Fibroblast of peridontal ligament (primary cell): ENCODE results near the gene DZANK1.
"Not testable (repeated sequence)": the region's sequence is repeated elsewhere in the genome, so short reads cannot be mapped to it uniquely, and the experiment has no call there.

ENCODE experiments used
- DNase-seq: peaks from one replicate; pipeline ENCODE4 v3.0.0-alpha.2; 2010; ENCODE audit errors: extremely low read depth

The DZANK1 gene

DNA sequence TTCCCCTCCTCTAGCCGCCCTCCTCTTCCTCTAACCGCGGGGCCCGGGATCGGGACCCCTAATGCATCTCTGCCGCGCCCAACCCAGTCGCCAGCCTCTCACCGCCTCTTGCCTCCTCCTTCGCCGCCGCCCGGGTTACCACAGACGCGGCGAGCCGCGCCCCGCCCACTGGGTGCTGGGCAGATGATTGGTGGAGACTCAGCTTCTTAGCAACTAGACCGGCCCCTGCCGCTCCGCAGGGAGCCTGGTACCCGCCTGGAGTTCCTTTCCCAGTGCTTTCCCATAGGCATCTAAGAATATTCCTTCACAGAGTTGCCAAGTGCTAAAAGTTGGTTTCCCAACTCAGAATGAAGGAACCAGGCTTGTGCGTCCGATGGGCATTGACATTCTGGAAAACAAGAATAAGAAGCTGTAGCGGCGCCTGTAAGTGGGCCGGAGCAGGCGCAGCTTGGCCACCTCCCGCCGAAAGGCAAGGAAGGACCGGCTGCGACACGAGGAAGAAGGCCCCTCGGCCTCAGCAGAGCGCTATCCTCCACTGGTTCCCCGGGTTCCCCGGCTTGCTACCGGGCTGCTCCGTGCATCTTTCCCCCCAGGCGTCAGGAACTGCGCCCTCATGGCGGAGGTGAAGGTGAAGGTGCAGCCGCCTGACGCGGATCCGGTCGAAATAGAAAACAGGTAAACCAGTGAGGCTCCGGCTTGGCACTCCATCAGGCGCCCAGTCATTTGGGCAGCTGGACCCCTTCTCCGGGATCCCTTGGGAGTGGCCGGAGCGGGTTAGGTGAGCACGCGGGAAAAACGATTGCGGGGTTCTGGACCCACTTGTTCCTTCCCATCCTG lies at the start of gene DZANK1, which contains the start of gene POLR3F:
Gene DZANK1 (minus strand): TSS at position 137 of the 837 bp plus-strand sequence. CDS start 1,672 bp downstream, outside the sequence.
Gene POLR3F (plus strand): TSS at position 497 of the 837 bp plus-strand sequence. CDS start 117 bp downstream, at position 614.
- DNase-seq = peak; percentile 95

DNA sequence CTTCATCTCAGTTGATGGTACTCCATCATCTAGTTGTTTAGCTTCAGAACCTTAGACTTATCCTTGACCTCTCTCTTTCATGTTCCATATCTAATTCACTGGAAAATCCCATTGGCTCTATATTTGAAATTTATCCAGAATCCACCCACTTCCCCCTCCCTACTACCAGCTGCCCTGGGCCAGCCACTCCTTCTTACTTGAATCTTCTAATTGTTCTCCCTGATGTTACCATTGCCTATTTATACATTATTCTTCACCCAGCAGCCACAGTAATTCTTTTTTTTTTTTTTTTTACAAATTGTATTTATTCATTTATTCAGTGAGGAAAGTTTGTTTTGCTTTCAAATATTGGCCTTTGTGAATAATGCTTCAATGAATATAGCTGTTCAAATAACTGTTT lies 49.1 kb upstream of the DZANK1 start:
- no peak for DNase-seq

DNA sequence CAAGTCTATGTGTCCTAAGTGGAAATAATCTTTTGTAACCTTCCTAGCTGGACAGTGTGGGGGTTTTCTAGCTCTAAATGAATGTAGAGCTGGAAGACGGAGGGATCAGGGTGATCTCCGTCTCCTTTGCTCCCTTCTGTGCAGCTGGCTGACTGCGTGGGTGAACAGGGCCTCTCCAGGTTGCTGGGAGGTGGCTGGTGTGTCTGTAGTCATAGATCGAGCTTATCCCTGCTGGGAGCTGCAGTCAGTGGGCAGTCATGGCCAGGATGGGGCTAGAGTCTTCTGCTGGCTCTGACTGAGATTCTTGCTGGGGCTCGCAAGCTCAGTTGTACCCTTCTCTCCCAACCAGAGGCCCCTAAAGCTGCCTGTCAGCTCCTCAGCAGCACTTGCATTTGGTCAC lies 47.3 kb upstream of the DZANK1 start:
- DNase-seq = no peak

DNA sequence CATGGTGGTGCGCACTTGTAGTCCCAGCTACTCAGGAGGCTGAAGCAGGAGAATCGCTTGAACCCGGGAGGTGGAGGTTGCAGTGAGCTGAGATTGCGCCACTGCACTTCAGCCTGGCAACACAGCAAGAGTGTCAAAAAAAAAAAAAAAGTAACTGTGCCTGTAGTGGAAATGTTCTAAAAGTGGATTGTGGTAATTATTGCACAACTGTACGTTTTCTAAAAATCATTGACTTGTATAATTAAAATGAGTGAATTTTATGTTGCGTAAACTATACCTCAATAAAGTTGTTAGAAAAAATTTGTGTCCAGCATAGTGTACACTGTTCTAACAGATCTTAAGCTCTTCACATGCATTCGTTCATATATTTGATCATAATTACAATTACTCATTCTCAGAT lies 46.4 kb upstream of the DZANK1 start:
- DNase-seq = no peak

DNA sequence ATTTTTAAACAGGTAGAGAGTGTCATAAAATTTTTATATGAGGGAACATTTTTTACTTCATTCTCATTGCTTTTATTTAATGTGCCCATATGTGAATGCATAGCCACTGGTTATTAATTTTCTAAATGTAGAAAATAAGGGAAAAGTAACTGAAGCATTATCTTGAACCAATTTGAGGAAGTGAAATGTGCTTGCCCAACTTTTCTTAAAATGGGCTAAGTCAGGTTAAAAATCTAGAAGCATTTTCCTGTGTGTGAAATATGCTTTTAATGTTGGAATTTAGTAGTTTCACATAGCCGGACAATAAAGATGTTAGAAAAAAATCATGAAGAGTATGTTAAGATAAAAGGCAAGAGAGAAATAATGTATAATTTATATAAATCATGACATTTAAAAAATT lies 44.7 kb upstream of the DZANK1 start:
- no peak for DNase-seq

DNA sequence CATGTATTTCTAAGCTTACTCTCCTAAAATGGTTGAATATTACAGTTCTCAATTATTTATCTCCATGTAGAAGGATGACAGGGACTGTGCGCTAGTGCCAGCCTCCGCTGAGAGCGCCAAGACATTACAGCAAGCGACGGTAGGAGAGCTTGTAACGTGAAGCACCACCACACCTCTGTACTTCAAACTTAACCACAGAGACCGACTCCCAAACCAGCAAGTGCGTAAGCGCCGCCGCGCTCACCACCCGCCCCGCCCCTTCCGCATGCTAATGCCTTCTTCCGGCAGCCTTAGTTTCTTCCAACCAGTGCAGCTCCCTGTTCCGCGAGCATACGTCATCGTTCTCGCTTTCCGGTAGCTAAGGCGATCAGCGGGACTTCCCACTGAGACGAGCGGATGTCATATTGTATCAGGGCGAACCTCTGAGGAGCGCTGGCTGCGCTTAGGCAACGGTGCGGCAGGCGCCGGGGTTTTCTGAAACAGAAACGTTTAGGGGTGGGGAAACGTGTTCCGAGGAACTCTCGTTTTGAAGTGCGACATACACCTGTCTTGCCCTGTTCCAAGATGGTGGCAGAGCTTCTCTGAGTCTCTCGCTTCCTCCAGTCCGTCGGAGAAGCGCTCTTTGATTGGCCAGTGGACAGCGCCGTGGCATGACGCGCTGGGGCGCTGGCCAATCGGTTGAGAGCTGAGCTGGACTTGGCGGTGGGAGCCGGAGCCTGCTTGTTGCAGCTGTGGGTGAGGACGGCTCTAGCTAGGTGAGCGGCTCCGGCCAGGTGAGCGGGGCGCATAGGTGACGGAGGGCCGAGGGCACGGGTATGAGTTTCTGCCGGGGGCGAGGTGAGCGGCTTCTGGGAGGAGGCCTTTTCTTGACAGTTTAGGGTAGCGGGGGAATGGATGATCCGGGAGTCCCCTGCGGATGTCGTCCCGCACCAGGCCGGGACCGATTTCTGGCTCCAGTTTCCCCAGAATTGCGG lies 40.7 kb upstream of the DZANK1 start, which contains the start of gene SEC23B:
Gene SEC23B (plus strand): TSS at position 723 of the 974 bp plus-strand sequence. CDS start 2,896 bp downstream, outside the sequence.
- peak; percentile 97 for DNase-seq

DNA sequence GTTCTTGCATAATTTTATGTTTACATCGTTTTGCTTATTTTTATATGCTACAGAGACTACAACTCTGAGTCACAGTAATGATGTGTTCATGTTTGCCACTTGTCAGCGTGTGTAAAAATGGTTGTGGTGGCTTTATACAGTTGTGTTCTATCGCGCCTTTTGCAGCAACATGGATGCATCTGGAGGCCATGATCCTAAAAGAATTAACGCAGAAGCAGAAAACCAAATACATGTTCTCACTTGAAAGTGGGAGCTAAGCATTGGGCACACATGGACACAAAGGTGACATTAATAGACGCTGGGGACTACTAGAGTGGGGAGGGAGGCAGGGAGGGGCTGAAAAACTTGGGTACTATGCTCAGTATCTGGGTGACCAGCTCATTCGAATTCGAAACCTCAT lies 39.9 kb upstream of the DZANK1 start:
- no peak for DNase-seq

DNA sequence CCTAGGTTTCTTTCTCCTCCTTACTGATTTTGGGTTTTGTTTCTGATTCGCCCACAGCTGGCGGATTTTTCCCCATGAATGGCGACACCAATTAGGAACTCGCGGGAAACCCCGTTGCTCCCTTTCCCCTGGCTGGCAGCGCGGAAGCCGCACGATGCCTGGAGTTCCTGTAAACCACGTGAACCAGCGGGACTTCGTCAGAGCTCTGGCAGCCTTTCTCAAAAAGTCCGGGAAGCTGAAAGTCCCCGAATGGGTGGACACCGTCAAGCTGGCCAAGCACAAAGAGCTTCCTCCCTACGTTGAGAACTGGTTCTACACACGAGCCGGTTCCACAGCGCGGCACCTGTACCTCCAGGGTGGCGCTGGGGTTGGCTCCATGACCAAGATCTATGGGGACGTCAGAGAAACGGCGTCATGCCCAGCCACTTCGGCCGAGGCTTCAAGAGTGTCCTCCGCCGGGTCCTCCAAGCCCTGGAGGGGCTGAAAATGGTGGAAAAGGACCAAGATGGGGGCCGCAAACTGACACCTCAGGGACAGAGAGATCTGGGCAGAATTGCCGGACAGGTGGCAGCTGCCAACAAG lies 37.7 kb upstream of the DZANK1 start:
- DNase-seq = peak; percentile 42

DNA sequence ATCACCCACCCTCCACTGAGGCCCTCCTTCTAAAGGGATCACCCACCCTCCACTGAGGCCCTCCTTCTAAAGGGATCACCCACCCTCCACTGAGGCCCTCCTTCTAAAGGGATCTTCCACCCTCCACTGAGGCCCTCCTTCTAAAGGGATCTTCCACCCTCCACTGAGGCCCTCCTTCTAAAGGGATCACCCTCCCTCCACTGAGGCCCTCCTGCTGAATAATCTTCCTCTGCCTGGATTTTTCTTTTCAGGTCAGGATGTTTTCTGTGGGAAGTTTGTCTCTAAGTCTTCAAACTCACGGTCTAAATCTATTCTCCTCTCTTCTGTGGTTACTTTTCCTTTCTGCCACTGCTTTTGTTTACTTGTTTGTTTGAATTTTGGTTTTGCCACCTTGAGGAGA lies 34.8 kb upstream of the DZANK1 start:
- DNase-seq = not testable (repeated sequence)

DNA sequence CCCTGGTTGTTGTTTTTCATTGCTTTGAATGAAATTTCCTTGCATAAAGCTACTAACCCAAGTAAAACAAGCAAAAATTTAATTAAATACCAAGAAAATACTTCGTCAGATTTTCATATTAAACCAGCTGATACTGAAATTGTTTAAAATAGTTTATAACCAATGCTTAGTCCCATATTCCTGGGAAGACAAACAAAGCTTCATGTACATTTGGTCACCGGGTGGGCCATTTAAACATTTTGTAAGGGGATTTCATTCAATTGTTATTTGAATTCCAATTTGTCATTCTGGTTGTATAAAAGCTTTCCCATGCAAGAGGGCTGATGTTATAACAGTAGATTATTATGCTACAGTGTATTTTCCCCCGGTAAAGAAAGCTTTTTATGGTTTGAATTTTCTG lies 30.8 kb upstream of the DZANK1 start:
- DNase-seq = no peak

DNA sequence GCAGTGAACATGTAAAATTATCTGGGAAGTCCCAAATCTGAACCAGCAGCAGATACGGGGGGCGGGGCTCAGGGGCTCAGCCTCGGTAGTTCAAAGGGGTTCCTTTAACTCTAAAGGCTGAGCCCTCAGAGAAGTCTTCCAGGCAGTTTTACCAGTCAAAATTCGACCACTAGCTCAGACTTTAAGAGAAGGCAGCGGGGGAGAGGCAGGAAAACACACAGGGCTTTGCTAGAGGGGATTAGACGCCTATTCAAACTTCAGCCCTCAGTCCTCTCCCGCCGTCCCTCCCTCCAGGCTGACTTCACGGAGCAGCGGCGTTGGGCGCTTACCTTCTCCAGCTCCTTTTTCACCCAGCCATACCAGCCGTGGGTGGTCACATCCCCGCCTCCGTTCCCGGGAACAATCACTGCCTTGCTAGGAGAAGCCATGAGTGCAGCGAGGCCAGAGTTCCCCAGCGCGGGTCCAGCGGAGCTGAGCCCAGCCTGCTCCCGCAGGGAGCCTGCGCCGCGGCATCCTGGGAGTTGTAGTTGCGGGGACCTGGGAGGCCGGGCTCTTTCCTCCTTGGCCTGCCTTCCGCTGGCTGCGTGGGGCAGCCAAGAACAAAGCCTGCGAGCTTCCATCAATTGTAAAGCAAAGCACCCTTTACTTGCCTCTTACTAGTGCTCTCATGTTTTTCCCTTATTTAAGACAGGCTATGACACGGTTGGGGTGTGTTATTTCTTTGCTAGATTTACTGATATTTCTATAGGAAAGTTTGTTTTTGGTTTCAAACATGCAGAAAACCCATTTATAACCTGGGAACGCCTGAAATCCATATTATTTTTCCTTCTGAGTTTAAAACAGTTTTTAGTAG lies 30.1 kb upstream of the DZANK1 start, which contains the start of gene RBBP9:
Gene RBBP9 (minus strand): TSS at position 486 of the 853 bp plus-strand sequence. CDS start 58 bp downstream, at position 428.
- DNase-seq = peak; percentile 72

DNA sequence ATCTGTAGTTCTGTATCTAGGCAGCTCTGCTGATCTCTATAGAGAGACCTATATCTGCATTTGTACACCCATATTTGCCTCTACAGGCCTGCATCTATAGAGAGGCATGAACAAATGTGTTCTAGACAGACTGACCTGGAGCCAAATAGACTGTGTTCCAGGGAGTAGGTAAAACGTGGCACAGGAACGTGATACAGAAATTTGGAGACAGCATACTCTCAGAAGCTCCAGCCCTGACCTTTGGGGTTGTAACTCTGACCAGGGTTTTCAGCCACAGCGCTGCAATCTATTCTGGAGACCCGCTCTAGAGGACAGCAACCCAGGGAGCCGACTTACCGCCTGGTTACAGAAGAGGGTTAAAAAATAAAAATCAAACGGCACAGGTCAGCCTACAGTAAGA lies 29.2 kb upstream of the DZANK1 start:
- DNase-seq = no peak

DNA sequence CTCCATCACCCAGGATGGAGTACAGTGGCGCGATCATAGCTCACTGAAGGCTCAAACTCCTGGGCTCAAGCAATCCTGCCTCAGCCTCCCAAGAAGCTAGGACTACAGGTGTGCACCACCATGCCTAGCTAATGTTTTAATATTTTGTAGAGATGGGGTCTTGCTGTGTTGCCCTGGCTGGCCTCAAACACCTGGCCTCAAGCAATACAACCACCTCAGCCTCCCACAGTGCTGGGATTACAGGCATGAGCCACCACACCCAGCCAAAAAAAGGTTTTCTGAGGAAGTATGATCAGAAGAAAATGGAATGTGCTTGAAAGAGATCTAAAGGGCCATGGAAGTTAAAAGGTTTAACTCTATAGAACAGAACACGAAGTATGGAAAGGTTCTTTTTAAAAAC lies 21.5 kb upstream of the DZANK1 start:
- no peak for DNase-seq

DNA sequence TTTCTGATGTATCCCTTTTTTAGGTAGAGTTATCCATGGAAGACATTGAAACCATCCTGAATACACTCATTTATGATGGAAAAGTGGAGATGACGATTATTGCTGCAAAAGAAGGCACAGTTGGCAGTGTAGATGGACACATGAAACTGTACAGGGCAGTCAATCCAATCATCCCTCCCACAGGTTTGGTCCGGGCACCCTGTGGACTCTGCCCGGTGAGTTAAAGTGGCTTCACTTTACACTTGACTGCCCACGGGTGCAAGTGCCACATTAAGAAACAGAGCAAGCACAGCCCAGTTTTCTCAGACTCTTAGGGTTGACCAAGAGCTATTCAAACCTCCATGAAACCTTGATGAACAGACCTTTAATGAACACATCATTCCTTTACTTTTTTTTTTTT lies 14.8 kb upstream of the DZANK1 start:
- DNase-seq = no peak

DNA sequence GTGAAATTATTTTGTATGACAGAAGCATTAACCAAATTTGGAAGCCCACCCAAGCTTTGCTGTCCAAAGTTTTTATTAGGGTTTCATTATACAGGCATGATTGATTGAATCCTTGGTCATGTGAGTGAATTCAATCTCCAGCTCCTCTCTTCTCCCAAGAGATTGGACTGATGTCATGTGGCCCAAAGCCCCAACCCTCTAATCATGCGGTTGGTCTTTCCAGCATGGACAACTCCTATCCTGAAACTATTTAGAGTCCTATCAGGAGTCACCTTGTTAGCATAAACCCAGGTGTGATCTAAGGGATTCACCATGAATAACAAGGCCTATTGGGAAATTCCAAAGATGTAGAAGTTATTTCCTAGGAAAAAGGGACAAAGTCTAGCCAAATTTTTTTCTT lies 11.0 kb upstream of the DZANK1 start:
- no peak for DNase-seq

DNA sequence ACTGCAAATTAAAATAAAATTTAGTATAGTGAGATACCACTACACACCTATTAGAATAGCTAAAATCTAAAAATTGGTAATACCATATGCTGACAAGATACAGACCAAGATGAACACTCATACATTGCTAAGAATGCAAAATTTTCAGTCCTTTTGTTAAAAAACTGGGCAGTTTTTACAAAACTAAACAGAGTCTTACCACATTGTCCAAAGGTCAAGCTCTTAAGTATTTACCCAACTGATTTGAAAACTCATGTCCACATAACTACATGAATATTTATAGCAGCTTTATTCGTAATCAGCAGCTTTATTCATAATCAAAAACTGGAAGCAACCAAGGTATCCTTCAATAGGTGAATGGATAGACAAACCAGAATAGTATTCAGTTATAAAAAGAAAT lies 10.4 kb upstream of the DZANK1 start:
- no peak for DNase-seq

DNA sequence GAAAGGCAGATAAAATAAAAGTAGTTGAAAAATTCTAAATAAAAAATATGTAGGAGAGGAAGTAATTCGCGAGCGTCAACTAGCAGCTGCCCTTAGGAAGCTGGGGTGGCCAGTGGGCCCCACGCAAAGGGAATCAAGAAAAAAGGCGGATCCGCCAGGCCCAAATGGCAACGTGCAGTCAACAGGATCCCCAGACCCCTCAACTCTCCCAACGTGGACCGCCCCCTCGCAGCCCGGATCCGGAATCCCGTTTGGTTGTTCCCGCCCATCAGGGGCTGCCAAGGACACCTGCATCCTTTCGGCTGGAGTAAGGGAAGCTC lies 296 bp downstream of the DZANK1 start:
- DNase-seq = no peak

DNA sequence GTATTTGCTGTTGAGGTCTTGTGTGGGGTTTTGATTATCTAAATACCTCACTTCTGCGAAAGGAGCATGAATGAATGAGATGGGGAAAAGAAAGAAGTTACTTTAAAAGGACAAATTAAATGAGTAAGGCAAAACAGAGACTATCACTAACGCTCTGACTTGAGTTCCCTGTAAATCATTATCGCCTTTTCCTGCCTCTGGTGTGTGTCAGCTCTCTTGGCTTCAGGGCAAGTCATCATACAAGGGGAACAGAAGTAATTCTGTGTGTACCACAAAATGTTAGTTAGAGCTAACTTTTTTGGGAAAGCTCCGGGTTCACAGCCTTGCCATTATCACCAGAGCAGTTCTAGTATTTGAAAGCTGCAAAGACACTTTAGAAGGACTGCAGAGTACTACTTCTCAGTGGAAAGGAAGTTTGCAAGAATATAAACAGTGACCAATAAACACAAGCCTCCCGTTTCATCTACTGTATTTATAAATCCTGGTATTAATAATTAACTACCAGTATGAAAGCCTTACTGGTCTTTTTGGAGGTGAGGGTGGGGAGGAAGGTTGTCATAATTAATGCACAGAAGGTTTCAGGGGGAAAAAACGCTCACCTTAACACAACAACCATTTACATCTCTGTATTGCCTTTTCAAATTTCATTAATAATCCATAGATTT lies 1.2 kb downstream of the DZANK1 start:
- DNase-seq = no peak

DNA sequence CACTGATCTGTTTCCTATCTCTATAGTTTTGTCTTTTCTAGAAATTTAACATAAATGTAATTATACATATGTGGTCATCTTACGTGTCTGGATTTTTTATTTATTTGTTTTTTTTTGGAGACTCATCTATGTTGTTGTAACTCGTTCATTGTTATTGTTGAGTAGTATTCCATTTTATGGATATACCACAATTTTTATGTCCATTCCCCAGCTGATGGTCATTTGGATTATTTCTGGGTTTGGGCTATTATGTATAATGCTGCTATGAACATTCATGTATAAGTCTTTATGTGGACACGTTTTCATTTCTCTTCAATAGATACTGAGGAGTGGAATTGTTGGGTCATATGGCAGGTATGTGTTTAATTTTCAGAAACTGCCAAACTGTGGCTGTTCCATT lies 10.2 kb downstream of the DZANK1 start:
- no peak for DNase-seq

DNA sequence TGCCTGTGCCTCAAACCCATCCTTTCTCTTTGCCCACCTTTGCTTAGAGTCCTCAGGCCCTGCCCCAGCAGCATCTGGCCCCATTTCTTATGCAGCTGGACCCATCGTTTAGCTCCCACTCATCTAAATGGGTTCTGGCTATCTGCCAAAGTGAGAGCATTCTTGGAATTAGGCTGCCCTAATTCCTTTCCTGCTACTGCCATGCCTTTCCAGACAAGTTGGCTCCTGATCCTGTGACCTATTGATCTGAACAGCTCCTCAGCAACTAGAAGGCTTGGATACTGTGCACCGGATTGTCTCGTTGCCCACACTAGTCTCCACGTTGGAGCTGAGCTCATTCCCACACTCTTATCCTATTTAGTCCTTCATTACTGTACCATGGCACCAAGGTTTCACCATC lies 22.9 kb downstream of the DZANK1 start:
- peak; percentile 7 for DNase-seq

DNA sequence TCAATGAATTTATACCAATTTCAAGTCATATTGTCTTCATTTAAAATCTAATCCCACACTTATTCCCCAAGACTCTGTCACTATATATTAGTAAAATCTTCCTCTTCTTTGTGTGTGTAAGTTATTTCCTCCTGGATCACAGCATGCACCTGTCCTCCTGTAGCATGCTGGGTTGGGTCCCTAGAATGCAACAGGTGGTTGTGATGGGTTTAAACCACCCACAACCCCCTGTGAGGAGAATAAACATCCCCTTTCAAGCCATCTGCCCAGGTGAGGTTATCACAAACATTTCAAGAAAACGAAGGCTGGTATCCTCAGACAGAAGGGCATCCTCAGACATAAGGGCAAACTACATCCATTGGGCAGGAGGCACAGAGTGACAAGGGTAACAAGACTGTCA lies 26.4 kb downstream of the DZANK1 start:
- DNase-seq = no peak
